Hematopoietic multipotent progenitor cell treated with erythropoietin and hydrocortisone succinate and interleukin-3 and kit ligand, for 4 days (in vitro differentiated cells): ENCODE measurements around the gene SNX15.
A peak's percentile ranks its signal among the peaks of the same experiment; 100 is the strongest.
"Not testable (repeated sequence)": the region's sequence is repeated elsewhere in the genome, so short reads cannot be mapped to it uniquely, and the experiment has no call there.

Experiments
- DNase-seq: peaks from one replicate; pipeline ENCODE4 v3.0.0-alpha.2; 2015

Gene SNX15

GRCh38 chr11:65027213-65028067 lies at the start of gene SNX15:
TSS of gene SNX15 (plus strand) at chr11:65027439. CDS start at chr11:65027538, 99 bp downstream.
- peak; percentile 99 for DNase-seq

GRCh38 chr11:64983339-64983738 lies 43.9 kb upstream of the SNX15 start:
- DNase-seq, result not testable (repeated sequence)

GRCh38 chr11:64987998-64988854 lies 39.0 kb upstream of the SNX15 start:
- DNase-seq, result no peak

- no peak for DNase-seq
These were observed 37.8 kb upstream of the SNX15 start for GRCh38 chr11:64989416-64989815.

- no peak for DNase-seq
These were observed 36.9 kb upstream of the SNX15 start for GRCh38 chr11:64990222-64990923.

- no peak for DNase-seq
These were observed 32.9 kb upstream of the SNX15 start for GRCh38 chr11:64994318-64994717.

GRCh38 chr11:64996327-64996709 lies 30.9 kb upstream of the SNX15 start:
- DNase-seq, result no peak

GRCh38 chr11:64996710-64997380 lies 30.4 kb upstream of the SNX15 start, which contains the start of gene BATF2:
TSS of gene BATF2 (minus strand) at chr11:64996971. CDS start at chr11:64996914, 57 bp downstream.
- DNase-seq, result peak; percentile 80

- no peak for DNase-seq
These were observed 29.1 kb upstream of the SNX15 start for GRCh38 chr11:64998141-64998540.

GRCh38 chr11:64998690-64999431 lies 28.4 kb upstream of the SNX15 start:
- DNase-seq, result no peak

- no peak for DNase-seq
These were observed 27.8 kb upstream of the SNX15 start for GRCh38 chr11:64999478-64999877.

GRCh38 chr11:65002706-65003105 lies 24.5 kb upstream of the SNX15 start:
- DNase-seq, result no peak

- DNase-seq, result peak; percentile 33
These were observed 24.0 kb upstream of the SNX15 start for GRCh38 chr11:65003282-65003681.

- DNase-seq, result not testable (repeated sequence)
These were observed 23.3 kb upstream of the SNX15 start for GRCh38 chr11:65003968-65004367.

GRCh38 chr11:65008016-65008415 lies 19.2 kb upstream of the SNX15 start:
- no peak for DNase-seq

GRCh38 chr11:65008873-65009272 lies 18.4 kb upstream of the SNX15 start:
- no peak for DNase-seq

GRCh38 chr11:65013130-65013887 lies 13.9 kb upstream of the SNX15 start:
- DNase-seq, result peak; percentile 97

GRCh38 chr11:65013888-65014725 lies 13.1 kb upstream of the SNX15 start, which contains the start of gene ARL2:
TSS of gene ARL2 (plus strand) at chr11:65014160. CDS start at chr11:65014208, 48 bp downstream.
- DNase-seq, result peak; percentile 97

GRCh38 chr11:65014726-65015227 lies 12.5 kb upstream of the SNX15 start:
- peak; percentile 72 for DNase-seq

GRCh38 chr11:65016705-65017104 lies 10.5 kb upstream of the SNX15 start:
- DNase-seq, result peak; percentile 41
